Endothelial cell of umbilical vein (primary cell): ENCODE measurements around the gene CCDC7.

Experiments used
- CTCF ChIP-seq, 2 donors: IDR thresholded peaks; 1 replicate in 1 of 2; 2 replicates in 1 of 2; pipeline ENCODE4 v1.5.1; 2011; ENCODE audit warnings: low read length in 2 of 2, mild to moderate bottlenecking in 2 of 2, moderate library complexity in 2 of 2, control low read depth in 1 of 2, inconsistent platforms in 1 of 2, low read depth in 1 of 2; ENCODE audit not compliant: insufficient read depth in 1 of 2; ENCODE audit errors: extremely low read depth in 1 of 2
- EZH2 ChIP-seq: IDR thresholded peaks from 2 replicates; pipeline ENCODE4 v1.6.1; 2012; ENCODE audit warnings: borderline replicate concordance, low read depth, mild to moderate bottlenecking, moderate library complexity, low read length, inconsistent platforms; ENCODE audit not compliant: severe bottlenecking
- JUN ChIP-seq: IDR thresholded peaks from 2 replicates; pipeline ENCODE4 v1.6.1; 2011; ENCODE audit warnings: borderline replicate concordance, low read depth; ENCODE audit not compliant: insufficient read length, insufficient read depth
- POLR2A ChIP-seq: IDR thresholded peaks from 2 replicates; pipeline ENCODE4 v1.6.1; 2012; ENCODE audit warnings: low read depth, mild to moderate bottlenecking, control low read depth, low read length

- TF ChIP-seq JUN (no peak), CTCF (IDR thresholded peaks at IDR 0.05; ENCODE audit: extremely low read depth in 1 of 2, insufficient read depth in 1 of 2, low read depth in 1 of 2, low read length in 2 of 2) (no peak), POLR2A (no peak), EZH2 (no peak)
Measured at GRCh38 chr10:32693441-32693979, 247.6 kb downstream of the CCDC7 start.
